GM06990 (cell line): ENCODE data around the gene GNRH2.

Experiments used
- DNase-seq: peaks from one replicate; pipeline ENCODE4 v3.0.0-alpha.2; 2011; ENCODE audit not compliant: insufficient read length; ENCODE audit errors: extremely low read depth
- H3K27me3 ChIP-seq: replicated peaks from 2 replicates; pipeline ENCODE4 v1.6.0; 2011; ENCODE audit warnings: low read length; ENCODE audit not compliant: control insufficient read depth, insufficient read depth
- H3K36me3 ChIP-seq: 2 replicates; pipeline ENCODE4 v1.5.1; 2011; ENCODE audit warnings: low read length; ENCODE audit not compliant: control insufficient read depth, insufficient read depth
- H3K4me3 ChIP-seq: replicated peaks from 2 replicates; pipeline ENCODE4 v1.5.1; 2011; ENCODE audit warnings: low read depth, mild to moderate bottlenecking, control low read depth, low read length
- TF ChIP-seq, protein P1 (sequence below): IDR thresholded peaks from 2 replicates; pipeline ENCODE4 v1.5.1; 2011; ENCODE audit warnings: low read length, control low read depth, mild to moderate bottlenecking, inconsistent platforms; ENCODE audit not compliant: insufficient read depth, poor library complexity, severe bottlenecking

Gene GNRH2

GRCh38 chr20:3081641-3082040, 38.2 kb downstream of the GNRH2 start:
- H3K36me3 ChIP-seq: no peaks in the 10 kb centered on the region
- peaks cover 4% of the 10 kb centered on the region; the same call in 1 of the 2 replicates for H3K27me3 ChIP-seq
- TF ChIP-seq, protein P1, sequence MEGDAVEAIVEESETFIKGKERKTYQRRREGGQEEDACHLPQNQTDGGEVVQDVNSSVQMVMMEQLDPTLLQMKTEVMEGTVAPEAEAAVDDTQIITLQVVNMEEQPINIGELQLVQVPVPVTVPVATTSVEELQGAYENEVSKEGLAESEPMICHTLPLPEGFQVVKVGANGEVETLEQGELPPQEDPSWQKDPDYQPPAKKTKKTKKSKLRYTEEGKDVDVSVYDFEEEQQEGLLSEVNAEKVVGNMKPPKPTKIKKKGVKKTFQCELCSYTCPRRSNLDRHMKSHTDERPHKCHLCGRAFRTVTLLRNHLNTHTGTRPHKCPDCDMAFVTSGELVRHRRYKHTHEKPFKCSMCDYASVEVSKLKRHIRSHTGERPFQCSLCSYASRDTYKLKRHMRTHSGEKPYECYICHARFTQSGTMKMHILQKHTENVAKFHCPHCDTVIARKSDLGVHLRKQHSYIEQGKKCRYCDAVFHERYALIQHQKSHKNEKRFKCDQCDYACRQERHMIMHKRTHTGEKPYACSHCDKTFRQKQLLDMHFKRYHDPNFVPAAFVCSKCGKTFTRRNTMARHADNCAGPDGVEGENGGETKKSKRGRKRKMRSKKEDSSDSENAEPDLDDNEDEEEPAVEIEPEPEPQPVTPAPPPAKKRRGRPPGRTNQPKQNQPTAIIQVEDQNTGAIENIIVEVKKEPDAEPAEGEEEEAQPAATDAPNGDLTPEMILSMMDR: no peak
- H3K4me3 ChIP-seq: no peak overlapping the region
- DNase-seq: no peak

DNA sequence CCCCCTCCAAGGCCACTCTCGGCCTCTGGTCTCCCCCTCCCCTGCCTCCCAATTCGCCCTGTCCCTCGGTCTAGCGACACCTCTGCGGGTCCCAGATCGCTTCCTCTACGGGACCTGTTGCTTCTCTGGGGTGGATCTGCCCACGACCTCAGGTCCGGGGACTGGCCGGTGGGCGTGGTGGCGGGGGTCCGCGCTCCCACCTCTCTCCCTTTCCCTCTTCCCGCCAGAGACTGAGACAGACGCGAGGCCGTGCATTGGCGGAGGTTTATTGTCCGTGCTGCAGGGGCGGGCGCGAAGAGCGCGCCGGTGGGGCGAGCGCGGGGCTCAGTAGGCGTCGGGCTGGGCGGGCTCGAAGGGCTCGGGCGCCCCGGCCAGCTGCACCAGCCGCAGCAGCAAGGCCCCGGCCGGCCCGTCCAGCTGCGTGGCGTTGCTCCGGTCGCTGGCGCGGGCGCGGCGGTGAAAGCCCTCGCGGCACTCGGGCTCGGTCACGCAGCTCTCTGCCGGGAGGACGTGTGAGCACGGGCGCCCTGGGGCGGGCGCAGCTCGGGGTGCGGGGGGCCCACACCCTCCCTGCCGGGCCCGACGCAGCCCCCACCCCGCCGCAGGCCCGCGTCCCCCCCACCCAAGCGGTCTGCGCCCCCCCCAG, 39.0 kb downstream of the GNRH2 start:
- Histone ChIP-seq H3K36me3 (no peaks in the 10 kb centered on the region), H3K4me3 (no peak overlapping the region), H3K27me3 (peaks cover 4% of the 10 kb centered on the region; the same call in 1 of the 2 replicates)
- no peak for DNase-seq
- TF ChIP-seq, protein P1: no peak

GRCh38 chr20:3082955-3083952, 39.8 kb downstream of the GNRH2 start:
- no peaks in the 10 kb centered on the region for H3K36me3 ChIP-seq
- H3K27me3 ChIP-seq: peaks cover 4% of the 10 kb centered on the region; the same call in 1 of the 2 replicates
- TF ChIP-seq, protein P1: no peak
- no peak for DNase-seq
- H3K4me3 ChIP-seq: no peak overlapping the region

GRCh38 chr20:3084283-3084985, 41.0 kb downstream of the GNRH2 start, which contains the start of gene AVP:
AVP (minus strand) TSS chr20:3084724; CDS start chr20:3084674, 50 bp downstream.
- Histone ChIP-seq H3K27me3 (peaks cover 4% of the 10 kb centered on the region; the same call in 1 of the 2 replicates), H3K4me3 (no peak within 1 kb of the TSS), H3K36me3 (no peaks in the 10 kb centered on the region)
- TF ChIP-seq, protein P1: no peak
- DNase-seq: no peak

- Histone ChIP-seq H3K27me3 (peaks cover 4% of the 10 kb centered on the region; the same call in 1 of the 2 replicates), H3K4me3 (no peak overlapping the region), H3K36me3 (no peaks in the 10 kb centered on the region)
- no peak for DNase-seq
- TF ChIP-seq, protein P1: no peak
Measured at GRCh38 chr20:3084986-3085360, 41.6 kb downstream of the GNRH2 start.
